IMR-90 (cell line): ENCODE measurements around the gene AFG1L. TPM values are rescaled to one million over a fixed set of nuclear protein-coding genes. Genes with fewer than 3 reads are reported as not detected.

Experiments used
- ATAC-seq: fragments of 200-7000 bp; cut with Tn5 transposase; 2 replicates; pipeline ENCODE4 v1.9.1; 2020; ENCODE audit warnings: low read depth, mild to moderate bottlenecking, moderate library complexity
- BruUV-seq: library from RNA; stranded (reverse); fragments of 400-500 nt; replicated peaks from 2 replicates; lab custom pipeline; 2021; lab: Mats Ljungman, UMichigan
- CTCF ChIA-PET: fragments of 300-600 bp; formaldehyde crosslinking; extraction: SDS; loops from one replicate; lab custom pipeline; 2021; ENCODE audit warnings: antibody characterized with exemption; lab: Yijun Ruan, JAX
- POLR2A ChIA-PET: fragments of 300-600 bp; sonication (Branson Sonifier 250); formaldehyde crosslinking; loops from one replicate; lab custom pipeline; 2022; ENCODE audit warnings: antibody characterized with exemption; ENCODE audit not compliant: unreplicated experiment; lab: Charles Lee
- DNase-seq: peaks from one replicate; pipeline ENCODE4 v3.0.0; 2013
- H2AFZ ChIP-seq: replicated peaks from 2 replicates; pipeline ENCODE3; 2013; ENCODE audit warnings: low read length, mild to moderate bottlenecking; ENCODE audit not compliant: poor library complexity
- H2AK5ac ChIP-seq: 2 replicates; pipeline ENCODE4 v1.6.1; 2013; ENCODE audit warnings: low read depth, low read length, inconsistent platforms
- H2AK9ac ChIP-seq: replicated peaks from 2 replicates; pipeline ENCODE3; 2013; ENCODE audit warnings: mild to moderate bottlenecking, low read depth, low read length, moderate library complexity; ENCODE audit not compliant: poor library complexity
- H2BK120ac ChIP-seq: 2 replicates; pipeline ENCODE4 v1.6.1; 2013; ENCODE audit warnings: low read depth, low read length, inconsistent platforms
- H2BK15ac ChIP-seq: 3 replicates; pipeline ENCODE4 v1.6.1; 2013; ENCODE audit warnings: low read depth, low read length, inconsistent platforms
- H2BK20ac ChIP-seq: 2 replicates; pipeline ENCODE4 v1.6.1; 2013; ENCODE audit warnings: low read depth, mild to moderate bottlenecking, inconsistent platforms, low read length, moderate library complexity
- H2BK5ac ChIP-seq: 2 replicates; pipeline ENCODE4 v1.6.1; 2013; ENCODE audit warnings: mild to moderate bottlenecking, low read depth, low read length, inconsistent platforms; ENCODE audit not compliant: poor library complexity, severe bottlenecking
- H3K14ac ChIP-seq: replicated peaks from 2 replicates; pipeline ENCODE4 v1.6.1; 2013; ENCODE audit warnings: low read depth, low read length, inconsistent platforms
- H3K18ac ChIP-seq: 2 replicates; pipeline ENCODE4 v1.6.1; 2013; ENCODE audit warnings: low read depth, low read length, control low read depth
- H3K23ac ChIP-seq: 2 replicates; pipeline ENCODE4 v1.6.1; 2013; ENCODE audit warnings: low read depth, low read length, inconsistent platforms
- H3K27ac ChIP-seq: 2 replicates; pipeline ENCODE4 v1.5.1; 2013; ENCODE audit warnings: mild to moderate bottlenecking, control low read depth, low read length; ENCODE audit not compliant: insufficient read depth
- H3K27me3 ChIP-seq: 2 replicates; pipeline ENCODE4 v1.6.1; 2013; ENCODE audit warnings: low read length; ENCODE audit not compliant: control insufficient read depth, insufficient read depth
- H3K36me3 ChIP-seq: 2 replicates; pipeline ENCODE4 v1.6.1; 2013; ENCODE audit warnings: low read length, mixed read lengths; ENCODE audit not compliant: control insufficient read depth, insufficient read depth
- H3K4ac ChIP-seq: 2 replicates; pipeline ENCODE4 v1.6.1; 2013; ENCODE audit warnings: low read depth, low read length, inconsistent platforms
- H3K4me1 ChIP-seq: 2 replicates; pipeline ENCODE4 v1.6.1; 2013; ENCODE audit warnings: low read length, mixed read lengths; ENCODE audit not compliant: control insufficient read depth, insufficient read depth
- H3K4me2 ChIP-seq: 2 replicates; pipeline ENCODE4 v1.6.1; 2013; ENCODE audit warnings: low read depth, mild to moderate bottlenecking, control low read depth, low read length, moderate library complexity
- H3K4me3 ChIP-seq: 2 replicates; pipeline ENCODE4 v1.5.1; 2013; ENCODE audit warnings: low read depth, mild to moderate bottlenecking, control low read depth, low read length, moderate library complexity; ENCODE audit not compliant: insufficient read depth
- H3K56ac ChIP-seq: 2 replicates; pipeline ENCODE4 v1.6.1; 2013; ENCODE audit warnings: low read length, inconsistent platforms; ENCODE audit not compliant: insufficient read depth; ENCODE audit errors: extremely low read depth
- H3K79me1 ChIP-seq, 2 experiments: 2 replicates each; pipeline ENCODE4 v1.6.1; 2013; ENCODE audit warnings: low read length in 2 of 2, inconsistent platforms in 1 of 2, low read depth in 1 of 2
- H3K9ac ChIP-seq: 2 replicates; pipeline ENCODE4 v1.6.1; 2013; ENCODE audit warnings: low read depth, low read length, control low read depth
- H3K9me1 ChIP-seq: 2 replicates; pipeline ENCODE4 v1.6.1; 2013; ENCODE audit warnings: low read length, inconsistent platforms; ENCODE audit not compliant: insufficient read depth
- H3K9me3 ChIP-seq: 2 replicates; pipeline ENCODE4 v1.6.1; 2013; ENCODE audit warnings: low read length; ENCODE audit not compliant: control insufficient read depth, insufficient read depth
- H4K20me1 ChIP-seq: 2 replicates; pipeline ENCODE4 v1.6.1; 2013; ENCODE audit warnings: low read length, inconsistent platforms; ENCODE audit not compliant: insufficient read depth
- H4K5ac ChIP-seq: 2 replicates; pipeline ENCODE4 v1.6.1; 2013; ENCODE audit warnings: mild to moderate bottlenecking, low read depth, low read length, control low read depth
- H4K8ac ChIP-seq, 2 experiments: 2 replicates each; pipeline ENCODE4 v1.6.1; 2013; ENCODE audit warnings: low read depth in 2 of 2, low read length in 2 of 2, control low read depth in 1 of 2, inconsistent platforms in 1 of 2
- H4K91ac ChIP-seq: 2 replicates; pipeline ENCODE4 v1.6.1; 2013; ENCODE audit warnings: low read depth, low read length, inconsistent platforms; ENCODE audit not compliant: insufficient read depth
- BHLHE40 ChIP-seq: fragments of 150-350 bp; IDR thresholded peaks from 2 replicates; pipeline ENCODE4 v1.6.1; 2016; ENCODE audit warnings: mild to moderate bottlenecking, low read depth, low read length
- CEBPB ChIP-seq: IDR thresholded peaks from 2 replicates; pipeline ENCODE4 v1.6.1; 2012; ENCODE audit warnings: low read depth, low read length, improper control_type of control experiment
- CHD1 ChIP-seq: IDR thresholded peaks from 2 replicates; pipeline ENCODE4 v1.6.1; 2012; ENCODE audit warnings: low read depth, low read length, improper control_type of control experiment
- FOS ChIP-seq: fragments of 150-350 bp; IDR thresholded peaks from 2 replicates; pipeline ENCODE4 v1.6.1; 2016; ENCODE audit warnings: low read depth, low read length
- MAFK ChIP-seq: IDR thresholded peaks from 2 replicates; pipeline ENCODE4 v1.6.1; 2012; ENCODE audit warnings: low read depth, low read length, improper control_type of control experiment
- MAZ ChIP-seq: IDR thresholded peaks from 2 replicates; pipeline ENCODE4 v1.6.1; 2012; ENCODE audit warnings: low read depth, mild to moderate bottlenecking, low read length, improper control_type of control experiment, moderate library complexity, borderline replicate concordance
- MXI1 ChIP-seq: IDR thresholded peaks from 2 replicates; pipeline ENCODE4 v1.6.1; 2012; ENCODE audit warnings: low read depth, mild to moderate bottlenecking, low read length, moderate library complexity, borderline replicate concordance
- NFE2L2 ChIP-seq: fragments of 150-350 bp; IDR thresholded peaks from 2 replicates; pipeline ENCODE4 v1.6.1; 2016; ENCODE audit warnings: low read depth, mild to moderate bottlenecking, low read length
- POLR2A ChIP-seq: IDR thresholded peaks from 2 replicates; pipeline ENCODE4 v1.6.1; 2012; ENCODE audit warnings: mild to moderate bottlenecking, low read depth, low read length
- RAD21 ChIP-seq: IDR thresholded peaks from 2 replicates; pipeline ENCODE4 v1.6.1; 2012; ENCODE audit warnings: low read length, improper control_type of control experiment
- RCOR1 ChIP-seq: IDR thresholded peaks from 2 replicates; pipeline ENCODE4 v1.6.1; 2012; ENCODE audit warnings: mild to moderate bottlenecking, low read length, improper control_type of control experiment; ENCODE audit not compliant: insufficient replicate concordance
- RFX5 ChIP-seq: IDR thresholded peaks from 2 replicates; pipeline ENCODE4 v1.8.0; 2012; ENCODE audit warnings: low read depth, mild to moderate bottlenecking, low read length, moderate library complexity
- SMC3 ChIP-seq: fragments of 150-350 bp; IDR thresholded peaks from 2 replicates; pipeline ENCODE4 v1.6.1; 2016; ENCODE audit warnings: low read depth, mild to moderate bottlenecking, antibody characterized with exemption, low read length, moderate library complexity
- WGBS, 2 experiments: methylation state at CpG; one replicate each; pipeline versions ENCODE4 v1.1.5 to v1.1.7; 2013; ENCODE audit warnings: missing lambda C conversion rate in 2 of 2; ENCODE audit not compliant: insufficient read length in 1 of 2; ENCODE audit errors: extremely low coverage in 2 of 2; 5-methylcytosine and 5-hydroxymethylcytosine counted together
- dilution Hi-C: fragments of 300-500 bp; cut with HindIII; formaldehyde crosslinking; loops from one replicate; pipeline ENCODE4 v1.14.3; 2018; ENCODE audit warnings: low sequenced_read_pairs; ENCODE audit not compliant: unreplicated experiment
- in situ Hi-C: fragments of 300-500 bp; cut with MboI; formaldehyde crosslinking; loops from 3 replicates; pipeline ENCODE4 v1.14.3; 2019; ENCODE audit warnings: low sequenced_read_pairs, inconsistent platforms, mixed read lengths
- intact Hi-C: fragments of 100-400 bp; cut with micrococcal nuclease; formaldehyde crosslinking; loops from 2 replicates; pipeline ENCODE4 v1.10.0; 2022
- polyA plus RNA-seq, 3 experiments: library from polyadenylated mRNA; depleted of rRNA; stranded (reverse); fragments of >200 nt; gene quantifications; 2 replicates each; pipeline ENCODE4 v1.2.3, GENCODE V29; 2012; ENCODE audit warnings: low replicate concordance in 1 of 3
- total RNA-seq: library from RNA; depleted of rRNA; stranded (reverse); fragments of >200 nt; gene quantifications from 2 replicates; pipeline ENCODE4 v1.2.3, GENCODE V29; 2012
- TF ChIP-seq, protein P1 (sequence below): fragments of 150-350 bp; IDR thresholded peaks from 2 replicates; pipeline ENCODE4 v1.6.1; 2017; ENCODE audit warnings: mild to moderate bottlenecking, antibody characterized with exemption, low read length, low read depth
- TF ChIP-seq, protein P2 (sequence below): fragments of 150-350 bp; IDR thresholded peaks from 2 replicates; pipeline ENCODE4 v1.6.1; 2016; ENCODE audit warnings: low read depth, mild to moderate bottlenecking, low read length, moderate library complexity, borderline replicate concordance
- TF ChIP-seq, protein P3 (sequence below): conservative IDR thresholded peaks from 2 replicates; pipeline ENCODE4 v1.5.1; 2012; ENCODE audit warnings: mild to moderate bottlenecking, low read depth, low read length, improper control_type of control experiment

Gene AFG1L
- total and polyA plus RNA-seq, 2 of the 4 experiments (the other 2 are of a cell fraction), result 1.0 to 2.0 TPM

DNA sequence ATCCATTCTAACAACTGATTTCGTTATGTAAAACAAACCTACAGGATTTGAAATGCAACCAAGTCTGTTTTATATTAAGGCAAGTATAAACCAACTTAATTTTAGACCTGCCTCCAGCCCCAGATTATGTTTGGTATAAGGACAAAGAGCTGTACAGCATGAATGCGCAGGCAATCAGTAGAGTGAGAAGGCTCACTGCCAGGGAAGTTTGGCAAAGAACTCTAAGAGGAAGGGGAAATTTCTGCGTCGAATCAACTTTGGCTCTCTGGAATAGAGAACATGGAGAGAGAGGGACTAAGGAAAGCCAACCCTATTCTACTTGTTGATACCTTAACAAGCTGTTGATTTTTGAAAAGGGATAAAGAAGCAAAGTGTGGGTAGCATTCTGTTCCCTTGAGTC lies 168.9 kb downstream of the AFG1L start:
- no peak overlapping the region for H3K14ac ChIP-seq
- TF ChIP-seq, protein P1, sequence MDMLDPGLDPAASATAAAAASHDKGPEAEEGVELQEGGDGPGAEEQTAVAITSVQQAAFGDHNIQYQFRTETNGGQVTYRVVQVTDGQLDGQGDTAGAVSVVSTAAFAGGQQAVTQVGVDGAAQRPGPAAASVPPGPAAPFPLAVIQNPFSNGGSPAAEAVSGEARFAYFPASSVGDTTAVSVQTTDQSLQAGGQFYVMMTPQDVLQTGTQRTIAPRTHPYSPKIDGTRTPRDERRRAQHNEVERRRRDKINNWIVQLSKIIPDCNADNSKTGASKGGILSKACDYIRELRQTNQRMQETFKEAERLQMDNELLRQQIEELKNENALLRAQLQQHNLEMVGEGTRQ, result no peak
- TF ChIP-seq FOS, result no peak
- TF ChIP-seq NFE2L2, result no peak
- TF ChIP-seq SMC3, result no peak
- TF ChIP-seq RFX5, result no peak
- TF ChIP-seq RCOR1, result no peak
- no peak for TF ChIP-seq MXI1
- no peak for TF ChIP-seq MAZ
- no peak for TF ChIP-seq CHD1
- TF ChIP-seq POLR2A, result no peak
- TF ChIP-seq RAD21, result no peak
- TF ChIP-seq BHLHE40, result no peak
- no peak for TF ChIP-seq MAFK
- TF ChIP-seq, protein P2, sequence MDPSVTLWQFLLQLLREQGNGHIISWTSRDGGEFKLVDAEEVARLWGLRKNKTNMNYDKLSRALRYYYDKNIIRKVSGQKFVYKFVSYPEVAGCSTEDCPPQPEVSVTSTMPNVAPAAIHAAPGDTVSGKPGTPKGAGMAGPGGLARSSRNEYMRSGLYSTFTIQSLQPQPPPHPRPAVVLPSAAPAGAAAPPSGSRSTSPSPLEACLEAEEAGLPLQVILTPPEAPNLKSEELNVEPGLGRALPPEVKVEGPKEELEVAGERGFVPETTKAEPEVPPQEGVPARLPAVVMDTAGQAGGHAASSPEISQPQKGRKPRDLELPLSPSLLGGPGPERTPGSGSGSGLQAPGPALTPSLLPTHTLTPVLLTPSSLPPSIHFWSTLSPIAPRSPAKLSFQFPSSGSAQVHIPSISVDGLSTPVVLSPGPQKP, result no peak
- TF ChIP-seq, protein P3, sequence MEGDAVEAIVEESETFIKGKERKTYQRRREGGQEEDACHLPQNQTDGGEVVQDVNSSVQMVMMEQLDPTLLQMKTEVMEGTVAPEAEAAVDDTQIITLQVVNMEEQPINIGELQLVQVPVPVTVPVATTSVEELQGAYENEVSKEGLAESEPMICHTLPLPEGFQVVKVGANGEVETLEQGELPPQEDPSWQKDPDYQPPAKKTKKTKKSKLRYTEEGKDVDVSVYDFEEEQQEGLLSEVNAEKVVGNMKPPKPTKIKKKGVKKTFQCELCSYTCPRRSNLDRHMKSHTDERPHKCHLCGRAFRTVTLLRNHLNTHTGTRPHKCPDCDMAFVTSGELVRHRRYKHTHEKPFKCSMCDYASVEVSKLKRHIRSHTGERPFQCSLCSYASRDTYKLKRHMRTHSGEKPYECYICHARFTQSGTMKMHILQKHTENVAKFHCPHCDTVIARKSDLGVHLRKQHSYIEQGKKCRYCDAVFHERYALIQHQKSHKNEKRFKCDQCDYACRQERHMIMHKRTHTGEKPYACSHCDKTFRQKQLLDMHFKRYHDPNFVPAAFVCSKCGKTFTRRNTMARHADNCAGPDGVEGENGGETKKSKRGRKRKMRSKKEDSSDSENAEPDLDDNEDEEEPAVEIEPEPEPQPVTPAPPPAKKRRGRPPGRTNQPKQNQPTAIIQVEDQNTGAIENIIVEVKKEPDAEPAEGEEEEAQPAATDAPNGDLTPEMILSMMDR, result no peak
- no peak for TF ChIP-seq CEBPB
- no peak overlapping the region for H3K56ac ChIP-seq
- ChIA-PET POLR2A (no interaction called here), CTCF (interaction anchor here (1.5 kb wide), 1 partner anchor 28 kb away, joined by 5 read pairs; no protein-coding TSS in a partner anchor)
- H3K79me1 ChIP-seq, result no peaks in the 10 kb centered on the region
- WGBS, 2 experiments, result no CpG with 5 or more reads among the region's 4 CpGs
- no peak overlapping the region for H4K8ac ChIP-seq
- H3K9me1 ChIP-seq, result no peaks in the 10 kb centered on the region
- in situ Hi-C loops, result no loop called here
- no peak overlapping the region for H2BK120ac ChIP-seq
- no peak for DNase-seq
- no peak overlapping the region for H2BK5ac ChIP-seq
- no peak overlapping the region for H3K4me3 ChIP-seq
- ATAC-seq, result no peak
- BruUV-seq, result no TSS peak
- no peak overlapping the region for H3K4ac ChIP-seq
- H4K91ac ChIP-seq, result no peak overlapping the region
- H2AK9ac ChIP-seq, result no peak overlapping the region
- no peak overlapping the region for H3K9ac ChIP-seq
- H3K18ac ChIP-seq, result no peak overlapping the region
- intact Hi-C loops, result no loop called here
- no peaks in the 10 kb centered on the region for H4K20me1 ChIP-seq
- H2AK5ac ChIP-seq, result no peak overlapping the region
- H3K4me1 ChIP-seq, result no peaks in the 10 kb centered on the region
- H2AFZ ChIP-seq, result no peak overlapping the region
- H3K23ac ChIP-seq, result no peak overlapping the region
- no peak overlapping the region for H2BK15ac ChIP-seq
- dilution Hi-C loops, result no loop called here
- H3K27ac ChIP-seq, result no peak overlapping the region
- no peaks in the 10 kb centered on the region for H3K9me3 ChIP-seq
- no peak overlapping the region for H2BK20ac ChIP-seq
- no peaks in the 10 kb centered on the region for H3K27me3 ChIP-seq
- H4K5ac ChIP-seq, result no peak overlapping the region
- H3K4me2 ChIP-seq, result no peak overlapping the region
- H3K36me3 ChIP-seq, result no peaks in the 10 kb centered on the region
